Ishikawa (cell line): ENCODE data around the gene BBC3.

Experiments
- CEBPB ChIP-seq: IDR thresholded peaks from 2 replicates; pipeline ENCODE4 v1.6.1; 2012
- FOXM1 ChIP-seq: IDR thresholded peaks from 2 replicates; pipeline ENCODE4 v1.6.1; 2012; ENCODE audit warnings: low read depth, borderline replicate concordance
- MAX ChIP-seq: IDR thresholded peaks from 2 replicates; pipeline ENCODE4 v1.6.1; 2012
- NFIC ChIP-seq: IDR thresholded peaks from 2 replicates; pipeline ENCODE4 v1.6.1; 2012
- RAD21 ChIP-seq: IDR thresholded peaks from 2 replicates; pipeline ENCODE4 v1.6.1; 2012; ENCODE audit warnings: low read depth
- REST ChIP-seq: IDR thresholded peaks from 2 replicates; pipeline ENCODE4 v1.6.1; 2012; ENCODE audit warnings: low read depth, mild to moderate bottlenecking
- TAF1 ChIP-seq: IDR thresholded peaks from 2 replicates; pipeline ENCODE4 v1.6.1; 2012; ENCODE audit warnings: low read depth, mild to moderate bottlenecking
- YY1 ChIP-seq: IDR thresholded peaks from 2 replicates; pipeline ENCODE4 v1.6.1; 2012; ENCODE audit warnings: low read depth

GRCh38 chr19:47188507-47189033 is 42.4 kb downstream of the BBC3 start:
- no peak for TF ChIP-seq FOXM1
- TF ChIP-seq TAF1, result no peak
- TF ChIP-seq MAX, result no peak
- no peak for TF ChIP-seq CEBPB
- no peak for TF ChIP-seq REST
- no peak for TF ChIP-seq NFIC
- TF ChIP-seq YY1, result no peak
- TF ChIP-seq RAD21, result no peak
